ENCODE data around the gene TYMS. TPM values are rescaled to one million over a fixed set of nuclear protein-coding genes. Genes with fewer than 3 reads are reported as not detected.

Gene TYMS
- total RNA-seq, 4 donors from 2014 or later, result 0.26 to 28.6 (median 4.8) TPM; not detected in 1

- Histone ChIP-seq H3K36me3 (no peaks in the 10 kb centered on the region), H3K4me3 (no peak overlapping the region), H3K4me1 (no peaks in the 10 kb centered on the region), H3K9me3 (no peaks in the 10 kb centered on the region), H3K27me3 (peaks cover 0 to 3% of the 10 kb centered on the region in 2 donors), H3K27ac (no peak overlapping the region)
- TF ChIP-seq POLR2A (IDR thresholded peaks at IDR 0.05) (no peak), CTCF (IDR thresholded peaks at IDR 0.05) (no peak)
- no peak for DNase-seq
- intact Hi-C loops (cut with DNase I; ENCODE audit: low total_unique reads), result no loop called here
Observed at GRCh38 chr18:653512-653911, 3.9 kb upstream of the TYMS start.

GRCh38 chr18:654601-655000, 2.9 kb upstream of the TYMS start:
- intact Hi-C loops (cut with DNase I; ENCODE audit: low total_unique reads), result no loop called here
- DNase-seq, result no peak
- TF ChIP-seq POLR2A (IDR thresholded peaks at IDR 0.05) (no peak), CTCF (IDR thresholded peaks at IDR 0.05) (no peak)
- H3K4me1 ChIP-seq, result no peaks in the 10 kb centered on the region
- H3K27ac ChIP-seq, result no peak overlapping the region
- H3K27me3 ChIP-seq, result peaks cover 0 to 3% of the 10 kb centered on the region in 2 donors
- H3K4me3 ChIP-seq, result no peak overlapping the region
- H3K9me3 ChIP-seq, result no peaks in the 10 kb centered on the region
- H3K36me3 ChIP-seq, result no peaks in the 10 kb centered on the region

- Histone ChIP-seq H3K9me3 (no peaks in the 10 kb centered on the region), H3K4me1 (no peaks in the 10 kb centered on the region), H3K27ac (no peak overlapping the region), H3K36me3 (no peaks in the 10 kb centered on the region), H3K27me3 (peaks cover 0 to 3% of the 10 kb centered on the region in 2 donors), H3K4me3 (no peak overlapping the region)
- no peak for TF ChIP-seq CTCF (IDR thresholded peaks at IDR 0.05)
- no peak for TF ChIP-seq POLR2A (IDR thresholded peaks at IDR 0.05)
- DNase-seq, result no peak
- intact Hi-C loops (cut with DNase I; ENCODE audit: low total_unique reads), result no loop called here
Observed at GRCh38 chr18:655445-655844, 2.0 kb upstream of the TYMS start.

GRCh38 chr18:658001-658946, 821 bp downstream of the TYMS start:
- H3K36me3 ChIP-seq, result no peaks in the 10 kb centered on the region
- H3K4me3 ChIP-seq, result peak overlapping the region; percentile 50 to 55
- H3K4me1 ChIP-seq, result no peaks in the 10 kb centered on the region
- intact Hi-C loops (cut with DNase I; ENCODE audit: low total_unique reads), result no loop called here
- TF ChIP-seq CTCF (IDR thresholded peaks at IDR 0.05) (no peak), POLR2A (IDR thresholded peaks at IDR 0.05) (no peak)
- H3K9me3 ChIP-seq, result no peaks in the 10 kb centered on the region
- H3K27me3 ChIP-seq, result peaks cover 0 to 3% of the 10 kb centered on the region in 2 donors
- DNase-seq, result peak; percentile 78 to 86
- peak overlapping the region; percentile 13 to 31 for H3K27ac ChIP-seq

- Histone ChIP-seq H3K4me3 (no peak overlapping the region), H3K9me3 (no peaks in the 10 kb centered on the region), H3K36me3 (no peaks in the 10 kb centered on the region), H3K27ac (no peak overlapping the region), H3K27me3 (peaks cover 0 to 3% of the 10 kb centered on the region in 2 donors), H3K4me1 (no peaks in the 10 kb centered on the region)
- no peak for DNase-seq
- intact Hi-C loops (cut with DNase I; ENCODE audit: low total_unique reads), result no loop called here
- no peak for TF ChIP-seq CTCF (IDR thresholded peaks at IDR 0.05)
- no peak for TF ChIP-seq POLR2A (IDR thresholded peaks at IDR 0.05)
Observed at GRCh38 chr18:658947-659533, 1.6 kb downstream of the TYMS start.

All from uterus (tissue), 4 donors.